ENCODE results near the gene HGS.

GRCh38 chr17:81711814-81712467 lies 28.1 kb downstream of the HGS start, which contains the start of gene SLC25A10:
- TF ChIP-seq CTCF (IDR thresholded peaks at IDR 0.05) (peak in 2 of 6 experiments; percentile 8 to 15), POLR2A (IDR thresholded peaks at IDR 0.05) (peak in 1 of 2 donors; percentile 53)

Measured in thyroid gland (tissue), 4 donors.